ENCODE results near the gene NLGN1. TPM values are rescaled to one million over a fixed set of nuclear protein-coding genes. Genes with fewer than 3 reads are reported as not detected.

NLGN1 gene
- total and polyA plus RNA-seq, 12 donors = 0.88 to 19.9 (median 12.6) TPM

- 77 to 88% methylated on average over 6 of the region's 6 CpGs for WGBS, 2 donors
- peak in 7 of 8 donors; percentile 33 to 70 (median 64) for ATAC-seq
Observed at GRCh38 chr3:174331095-174331800, 933.7 kb downstream of the NLGN1 start.

GRCh38 chr3:174332391-174332790, 934.8 kb downstream of the NLGN1 start:
- WGBS, 2 donors = 72 to 85% methylated on average over 2 of the region's 2 CpGs
- peak overlapping the region in 1 of 10 donors; percentile 78 for H3K27ac ChIP-seq
- peak in 1 of 8 donors; percentile 28 for ATAC-seq

More at GRCh38 chr3:174331095-174331800, 933.7 kb downstream of the NLGN1 start:
- no peak for TF ChIP-seq CTCF (IDR thresholded peaks at IDR 0.05)
- Histone ChIP-seq H3K4me3 (no peak overlapping the region), H3K36me3 (no peaks in the 10 kb centered on the region), H3K27me3 (no peaks in the 10 kb centered on the region), H3K27ac (peak overlapping the region in 3 of 10 donors; percentile 13 to 78 (median 34)), H3K9me3 (no peaks in the 10 kb centered on the region), H3K4me1 (peaks cover 0 to 7% (median 0%) of the 10 kb centered on the region in 9 donors)
- DNase-seq = no peak
- intact Hi-C loops (cut with DNase I) = no loop called here

GRCh38 chr3:174333640-174334039, 936.1 kb downstream of the NLGN1 start:
- H3K4me3 ChIP-seq = no peak overlapping the region
- intact Hi-C loops (cut with DNase I) = no loop called here
- H3K9me3 ChIP-seq = no peaks in the 10 kb centered on the region
- H3K27ac ChIP-seq = no peak overlapping the region
- no peak for TF ChIP-seq CTCF (IDR thresholded peaks at IDR 0.05)
- no peaks in the 10 kb centered on the region for H3K27me3 ChIP-seq
- no peaks in the 10 kb centered on the region for H3K36me3 ChIP-seq
- WGBS, 2 donors = 63 to 80% methylated on average over 2 of the region's 2 CpGs
- ATAC-seq (no peak), DNase-seq (no peak)
- peaks cover 0 to 15% (median 0%) of the 10 kb centered on the region in 9 donors for H3K4me1 ChIP-seq

More at GRCh38 chr3:174332391-174332790, 934.8 kb downstream of the NLGN1 start:
- Histone ChIP-seq H3K36me3 (no peaks in the 10 kb centered on the region), H3K4me1 (peaks cover 0 to 7% (median 0%) of the 10 kb centered on the region in 9 donors), H3K4me3 (no peak overlapping the region), H3K9me3 (no peaks in the 10 kb centered on the region), H3K27me3 (no peaks in the 10 kb centered on the region)
- no peak for TF ChIP-seq CTCF (IDR thresholded peaks at IDR 0.05)
- DNase-seq = no peak
- intact Hi-C loops (cut with DNase I) = no loop called here

GRCh38 chr3:174334111-174334510, 936.6 kb downstream of the NLGN1 start:
- Histone ChIP-seq H3K27ac (no peak overlapping the region), H3K27me3 (no peaks in the 10 kb centered on the region), H3K4me1 (peaks cover 0 to 15% (median 0%) of the 10 kb centered on the region in 9 donors), H3K36me3 (no peaks in the 10 kb centered on the region), H3K4me3 (no peak overlapping the region), H3K9me3 (no peaks in the 10 kb centered on the region)
- TF ChIP-seq CTCF (IDR thresholded peaks at IDR 0.05) = no peak
- 74 to 88% methylated on average over 3 of the region's 3 CpGs for WGBS, 2 donors
- DNase-seq = no peak
- no peak for ATAC-seq
- intact Hi-C loops (cut with DNase I) = no loop called here

Measured in heart right ventricle (tissue), 16 donors.